Cortex of kidney (tissue), 1 donor: ENCODE measurements around the gene TNXB.

Experiments
- DNase-seq: peaks from one replicate; lab custom pipeline; 2025; lab: John Stamatoyannopoulos, UW

TNXB gene

GRCh38 chr6:32139590-32139989 lies 30.5 kb upstream of the TNXB start:
- no peak for DNase-seq

- no peak for DNase-seq
Observed at GRCh38 chr6:32137454-32137853, 28.3 kb upstream of the TNXB start.

GRCh38 chr6:32133786-32134185 lies 24.6 kb upstream of the TNXB start:
- DNase-seq: no peak

- no peak for DNase-seq
Observed at GRCh38 chr6:32132110-32132509, 23.0 kb upstream of the TNXB start.

- DNase-seq: no peak
Observed at GRCh38 chr6:32131439-32131948, 22.4 kb upstream of the TNXB start.

- no peak for DNase-seq
Observed at GRCh38 chr6:32129297-32130088, 20.4 kb upstream of the TNXB start.

DNA sequence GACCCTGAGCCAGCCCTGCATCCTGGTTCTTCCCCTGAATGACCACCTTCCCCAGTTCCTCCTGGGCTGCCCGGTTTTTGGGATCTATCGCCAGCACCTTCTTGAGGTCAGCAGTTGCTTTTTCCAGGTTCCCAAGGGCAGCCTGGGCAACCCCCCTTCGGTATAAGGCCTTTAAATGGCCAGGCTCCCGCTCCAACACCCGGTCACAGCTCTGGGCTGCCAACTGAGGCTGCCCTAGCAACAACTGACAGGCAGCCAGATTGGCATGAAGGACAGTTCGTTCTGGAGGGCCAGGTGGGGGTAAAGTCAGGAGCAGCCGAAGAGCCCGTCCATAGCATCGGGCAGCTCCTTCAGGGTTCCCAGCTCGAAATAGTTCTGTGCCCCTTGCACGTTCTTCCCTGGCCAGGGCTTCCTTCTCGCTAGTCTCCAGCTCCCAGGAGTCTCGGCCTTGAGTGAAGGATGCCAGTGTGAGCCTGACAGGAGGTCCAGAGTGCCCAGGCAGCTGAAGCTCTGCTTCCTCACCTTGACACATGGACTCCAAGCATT lies 19.7 kb upstream of the TNXB start:
- no peak for DNase-seq

GRCh38 chr6:32127717-32128592 lies 18.8 kb upstream of the TNXB start, which contains the start of gene ATF6B:
TSS of gene ATF6B (minus strand) at chr6:32128246. CDS start at chr6:32128207, 39 bp downstream.
- no peak for DNase-seq

DNA sequence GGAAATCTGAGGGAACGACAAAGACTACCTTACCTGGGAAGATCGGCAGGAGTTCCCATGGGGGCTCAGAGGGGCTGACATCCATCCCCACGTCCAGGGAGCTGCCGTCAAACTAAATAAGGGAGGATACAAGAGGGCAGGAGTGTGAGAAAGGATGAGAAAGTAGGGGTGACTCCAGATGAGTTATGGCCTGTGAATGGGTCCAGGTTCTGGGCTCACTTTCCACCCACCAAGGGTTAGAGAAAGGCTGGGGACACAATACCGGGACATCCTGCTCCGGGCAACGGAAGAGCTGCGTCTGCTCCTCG lies 18.2 kb upstream of the TNXB start:
- no peak for DNase-seq

DNA sequence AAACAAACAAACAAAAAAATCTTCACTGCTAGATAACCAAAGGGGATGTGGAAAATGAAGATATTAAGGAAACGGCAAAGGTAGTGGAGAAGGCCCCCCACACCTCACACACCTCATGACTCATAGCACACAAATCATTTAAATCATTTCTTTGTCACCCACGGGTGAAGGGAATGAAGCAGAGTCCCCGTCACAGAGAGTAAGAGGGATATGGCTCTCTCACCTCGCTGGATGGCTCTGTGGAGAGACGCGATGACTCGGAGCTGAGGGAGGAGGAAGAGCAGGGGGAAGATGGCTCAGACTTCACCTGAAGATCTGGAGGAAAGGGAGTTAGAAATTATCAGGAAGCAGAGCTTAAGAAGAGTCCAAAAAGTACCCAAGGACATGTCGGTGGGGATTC lies 17.7 kb upstream of the TNXB start:
- DNase-seq: no peak

DNA sequence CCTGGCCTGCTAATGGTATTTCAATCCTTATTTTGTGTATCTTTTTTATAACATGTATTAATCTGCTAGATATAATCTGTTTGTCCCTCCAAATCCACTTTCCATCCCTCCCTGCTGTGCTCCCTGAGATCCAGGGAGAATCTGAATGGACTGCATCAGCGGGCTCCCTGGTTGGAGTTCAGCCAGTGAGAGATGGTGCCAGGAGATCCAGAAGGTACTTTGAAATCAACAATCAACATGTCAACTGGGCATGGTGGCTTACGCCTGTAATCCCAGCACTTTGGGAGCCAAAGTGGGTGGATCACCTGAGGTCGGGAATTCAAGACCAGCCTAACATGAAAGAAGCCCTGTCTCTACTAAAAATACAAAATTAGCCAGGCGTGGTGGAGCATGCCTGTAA lies 14.5 kb upstream of the TNXB start:
- no peak for DNase-seq

DNA sequence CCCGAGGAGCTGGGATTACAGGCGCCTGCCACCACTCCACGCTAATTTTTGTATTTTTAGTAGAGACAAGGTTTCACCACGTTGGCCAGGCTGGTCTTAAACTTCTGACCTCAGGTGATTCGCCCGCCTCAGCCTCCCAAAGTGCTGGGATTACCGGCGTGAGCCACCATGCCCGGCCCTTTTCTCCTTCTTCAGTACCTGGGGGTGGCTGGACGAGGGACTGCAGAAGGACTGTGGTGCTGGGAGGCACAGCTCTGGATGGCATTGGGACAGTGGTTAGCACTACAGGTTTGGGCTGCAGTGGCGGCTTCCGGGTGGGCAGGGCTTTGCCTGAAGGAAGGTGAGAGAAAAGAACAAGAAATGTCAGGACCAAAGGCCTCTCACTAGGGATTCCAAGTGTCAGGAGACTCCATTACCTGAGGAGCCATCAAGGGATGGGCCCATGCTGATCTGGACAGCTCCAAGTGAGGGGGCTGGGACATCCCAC lies 11.5 kb upstream of the TNXB start:
- no peak for DNase-seq

GRCh38 chr6:32118782-32119628 lies 9.9 kb upstream of the TNXB start:
- no peak for DNase-seq

DNA sequence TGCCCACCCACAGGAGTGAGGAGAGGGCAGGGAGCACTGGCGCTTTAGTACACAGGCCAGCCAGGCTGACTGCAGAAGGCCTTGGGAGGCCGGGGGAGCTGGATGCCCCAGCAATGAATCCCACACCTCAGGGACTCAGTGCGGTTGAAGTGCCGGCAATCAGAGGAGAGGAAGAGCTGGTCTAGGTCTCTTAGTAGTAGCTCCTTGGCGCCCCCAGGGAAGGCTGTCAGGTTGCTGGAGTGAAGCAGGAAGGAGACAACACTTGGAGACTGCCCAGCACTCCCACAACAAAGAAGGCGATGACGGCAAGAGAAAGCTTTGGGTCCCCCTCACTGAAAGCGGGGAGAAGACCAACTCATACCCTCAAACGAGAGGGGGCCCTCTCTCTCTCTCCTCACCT lies 8.3 kb upstream of the TNXB start:
- DNase-seq: no peak

- DNase-seq: no peak
Observed at GRCh38 chr6:32116674-32117073, 7.5 kb upstream of the TNXB start.

DNA sequence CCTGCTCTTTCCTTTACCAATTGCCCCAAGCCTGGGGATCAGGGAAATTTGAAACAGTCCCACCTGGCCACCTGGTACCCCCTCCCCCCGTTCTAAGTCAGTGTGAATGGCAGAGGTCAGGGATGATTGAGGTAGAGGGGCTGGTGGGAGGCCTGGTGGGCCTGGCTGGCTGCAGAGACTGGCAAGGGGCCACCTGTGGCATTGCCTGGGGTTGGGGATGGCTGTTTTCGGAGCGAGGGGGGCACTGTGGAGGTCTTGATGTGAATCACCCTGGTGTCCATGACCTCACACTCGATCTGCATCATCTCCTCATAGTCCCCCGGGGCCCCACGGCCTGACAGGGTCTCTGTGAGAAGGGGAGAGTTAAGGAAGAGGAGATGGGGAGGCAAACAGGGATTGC lies 6.5 kb upstream of the TNXB start:
- no peak for DNase-seq

DNA sequence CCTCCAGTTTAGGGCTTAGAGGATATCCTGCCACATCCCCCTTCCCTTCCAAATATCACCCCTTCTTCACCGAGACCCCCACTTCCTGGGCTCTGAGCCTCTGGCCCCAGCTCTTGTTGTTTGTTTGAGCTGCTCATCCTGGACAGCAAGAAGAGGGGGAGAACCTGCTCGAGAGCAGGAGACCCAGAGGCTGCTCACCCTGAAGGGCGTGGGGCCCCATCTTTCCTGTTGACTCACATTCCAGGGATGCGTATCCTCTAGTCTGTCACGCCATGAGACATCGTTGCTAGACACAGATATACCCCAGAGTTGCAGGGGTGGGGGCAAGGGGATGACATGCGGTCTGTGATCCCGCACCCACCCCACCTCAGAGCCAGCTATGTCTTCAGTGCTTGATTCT lies 5.7 kb upstream of the TNXB start:
- DNase-seq: no peak

- no peak for DNase-seq
Observed at GRCh38 chr6:32113386-32114352, 4.5 kb upstream of the TNXB start.

- no peak for DNase-seq
Observed at GRCh38 chr6:32112431-32112980, 3.4 kb upstream of the TNXB start.

GRCh38 chr6:32111424-32112066 lies 2.4 kb upstream of the TNXB start:
- DNase-seq: no peak
